Measurements from ENCODE around the gene ZNF20.

ZNF20 gene

GRCh38 chr19:12139885-12140544, at the start of gene ZNF20:
Gene ZNF20 (minus strand): TSS chr19:12140350. CDS start chr19:12140182, 168 bp downstream.
- peak; percentile 51 to 97 (median 90) for DNase-seq

GRCh38 chr19:12187625-12188024, 47.5 kb upstream of the ZNF20 start:
- DNase-seq, result no peak

GRCh38 chr19:12180377-12180776, 40.2 kb upstream of the ZNF20 start:
- no peak for DNase-seq

- no peak for DNase-seq
Measured at GRCh38 chr19:12166626-12167025, 26.5 kb upstream of the ZNF20 start.

- no peak for DNase-seq
Measured at GRCh38 chr19:12163826-12164225, 23.7 kb upstream of the ZNF20 start.

GRCh38 chr19:12162882-12163806, 23.0 kb upstream of the ZNF20 start, which contains the start of gene ZNF136:
Gene ZNF136 (plus strand): TSS chr19:12163096. CDS start chr19:12163204, 108 bp downstream.
- peak; percentile 32 to 94 (median 84) for DNase-seq

GRCh38 chr19:12162513-12162881, 22.3 kb upstream of the ZNF20 start:
- no peak for DNase-seq

- no peak for DNase-seq
Measured at GRCh38 chr19:12159773-12160414, 19.7 kb upstream of the ZNF20 start.

GRCh38 chr19:12156223-12157058, 16.3 kb upstream of the ZNF20 start, which contains the start of gene ZNF625:
Gene ZNF625 (minus strand): TSS chr19:12156734. CDS start chr19:12156558, 176 bp downstream.
- DNase-seq, result peak; percentile 28 to 92 (median 83)

GRCh38 chr19:12155324-12155860, 15.2 kb upstream of the ZNF20 start:
- DNase-seq, result no peak

GRCh38 chr19:12145348-12145747, 5.2 kb upstream of the ZNF20 start:
- DNase-seq, result no peak

GRCh38 chr19:12141405-12141736, 1.2 kb upstream of the ZNF20 start:
- DNase-seq, result no peak

GRCh38 chr19:12140545-12141404, 625 bp upstream of the ZNF20 start:
- peak in 55 of 56 donors; percentile 15 to 92 (median 72) for DNase-seq

GRCh38 chr19:12139269-12139668, 881 bp downstream of the ZNF20 start:
- no peak for DNase-seq

- DNase-seq, result no peak
Measured at GRCh38 chr19:12137221-12137940, 2.8 kb downstream of the ZNF20 start.

GRCh38 chr19:12133069-12133468, 7.1 kb downstream of the ZNF20 start:
- no peak for DNase-seq

- peak in 2 of 56 donors; percentile 3 to 19 for DNase-seq
Measured at GRCh38 chr19:12126707-12127106, 13.4 kb downstream of the ZNF20 start.

- DNase-seq, result no peak
Measured at GRCh38 chr19:12117201-12117970, 22.8 kb downstream of the ZNF20 start.
